Measurements from ENCODE around the gene JMJD6. TPM values are rescaled to one million over a fixed set of nuclear protein-coding genes. Genes with fewer than 3 reads are reported as not detected.
"Not testable (repeated sequence)": the region's sequence is repeated elsewhere in the genome, so short reads cannot be mapped to it uniquely, and the experiment has no call there.

JMJD6 gene
- polyA plus RNA-seq, 4 donors = 18.7 to 29.1 (median 21.8) TPM

- peak; percentile 95 to 98 (median 96) for DNase-seq (ENCODE audit: low read depth in 4 of 4, low spot score in 3 of 4)
These were observed 10.8 kb upstream of the JMJD6 start, which contains the start of gene SRSF2 for GRCh38 chr17:76737082-76737675. SRSF2 (minus strand) TSS chr17:76737331; CDS start chr17:76737160, 171 bp downstream.

- DNase-seq (ENCODE audit: low read depth in 4 of 4, low spot score in 3 of 4) = peak in 2 of 4 donors; percentile 26 to 57
These were observed 10.1 kb upstream of the JMJD6 start for GRCh38 chr17:76736349-76737081.

- no peak for DNase-seq (ENCODE audit: low read depth in 4 of 4, low spot score in 3 of 4)
These were observed 9.4 kb upstream of the JMJD6 start for GRCh38 chr17:76735586-76736348.

GRCh38 chr17:76735006-76735405 lies 8.6 kb upstream of the JMJD6 start:
- no peak for DNase-seq (ENCODE audit: low read depth in 4 of 4, low spot score in 3 of 4)

- no peak for DNase-seq (ENCODE audit: low read depth in 4 of 4, low spot score in 3 of 4)
These were observed 7.9 kb upstream of the JMJD6 start for GRCh38 chr17:76734080-76734840.

GRCh38 chr17:76733618-76733957 lies 7.2 kb upstream of the JMJD6 start:
- no peak for DNase-seq (ENCODE audit: low read depth in 4 of 4, low spot score in 3 of 4)

- DNase-seq (ENCODE audit: low read depth in 4 of 4, low spot score in 3 of 4) = no peak
These were observed 6.6 kb upstream of the JMJD6 start for GRCh38 chr17:76732734-76733617.

- DNase-seq (ENCODE audit: low read depth in 4 of 4, low spot score in 3 of 4) = not testable (repeated sequence)
These were observed 5.7 kb upstream of the JMJD6 start for GRCh38 chr17:76731800-76732733.

- no peak for DNase-seq (ENCODE audit: low read depth in 4 of 4, low spot score in 3 of 4)
These were observed 1.5 kb upstream of the JMJD6 start for GRCh38 chr17:76727745-76728456.

GRCh38 chr17:76726776-76727718 lies 641 bp upstream of the JMJD6 start, which contains the start of gene METTL23:
METTL23 (plus strand) TSS chr17:76726839; CDS start chr17:76729711, 2,872 bp downstream.
- DNase-seq (ENCODE audit: low read depth in 4 of 4, low spot score in 3 of 4) = no peak

GRCh38 chr17:76725580-76726230 lies 701 bp downstream of the JMJD6 start:
- no peak for DNase-seq (ENCODE audit: low read depth in 4 of 4, low spot score in 3 of 4)

- no peak for DNase-seq (ENCODE audit: low read depth in 4 of 4, low spot score in 3 of 4)
These were observed 2.6 kb downstream of the JMJD6 start for GRCh38 chr17:76723812-76724211.

GRCh38 chr17:76722977-76723376 lies 3.4 kb downstream of the JMJD6 start:
- DNase-seq (ENCODE audit: low read depth in 4 of 4, low spot score in 3 of 4) = not testable (repeated sequence)

- DNase-seq (ENCODE audit: low read depth in 4 of 4, low spot score in 3 of 4) = no peak
These were observed 4.1 kb downstream of the JMJD6 start for GRCh38 chr17:76722279-76722678.

GRCh38 chr17:76721463-76721862 lies 4.9 kb downstream of the JMJD6 start:
- DNase-seq (ENCODE audit: low read depth in 4 of 4, low spot score in 3 of 4) = no peak

GRCh38 chr17:76720941-76721340 lies 5.5 kb downstream of the JMJD6 start:
- DNase-seq (ENCODE audit: low read depth in 4 of 4, low spot score in 3 of 4) = no peak
